LNCaP clone FGC (cell line): ENCODE measurements around the gene HSPA1L.
"Not testable (repeated sequence)": the region's sequence is repeated elsewhere in the genome, so short reads cannot be mapped to it uniquely, and the experiment has no call there.

Experiments used
- DNase-seq: peaks from one replicate; pipeline ENCODE4 v3.0.0-alpha.2; 2011; ENCODE audit warnings: low read depth
- H3K4me3 ChIP-seq: 2 replicates; pipeline ENCODE4 v1.5.1; 2011; ENCODE audit warnings: mild to moderate bottlenecking, low read depth, low read length, control low read depth
- TF ChIP-seq, protein P1 (sequence below): IDR thresholded peaks from 2 replicates; pipeline ENCODE4 v1.5.1; 2012; ENCODE audit warnings: mild to moderate bottlenecking; ENCODE audit not compliant: control insufficient read depth, insufficient read depth; ENCODE audit errors: extremely low read depth

HSPA1L gene

DNA sequence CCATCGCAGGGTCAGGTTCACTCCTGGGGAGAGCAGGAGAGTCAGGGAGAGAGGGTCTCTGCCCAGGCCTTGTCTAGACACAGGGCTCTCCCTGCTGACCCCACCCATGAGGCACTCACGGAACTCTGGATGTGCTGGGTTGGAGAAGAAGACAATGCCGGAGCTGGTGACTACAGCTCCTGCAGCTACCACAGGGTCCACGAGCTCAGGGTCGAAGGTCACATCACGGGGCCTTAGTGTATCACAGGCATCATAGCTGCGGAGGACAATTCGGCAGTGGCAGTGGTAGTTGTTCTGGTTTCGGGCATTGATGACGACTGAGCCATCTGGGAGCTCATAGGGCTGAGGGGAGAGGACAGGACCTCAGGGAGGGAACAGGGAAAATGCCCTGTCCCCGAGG, 44.8 kb upstream of the HSPA1L start:
- H3K4me3 ChIP-seq, result no peak overlapping the region
- DNase-seq, result no peak
- TF ChIP-seq, protein P1, sequence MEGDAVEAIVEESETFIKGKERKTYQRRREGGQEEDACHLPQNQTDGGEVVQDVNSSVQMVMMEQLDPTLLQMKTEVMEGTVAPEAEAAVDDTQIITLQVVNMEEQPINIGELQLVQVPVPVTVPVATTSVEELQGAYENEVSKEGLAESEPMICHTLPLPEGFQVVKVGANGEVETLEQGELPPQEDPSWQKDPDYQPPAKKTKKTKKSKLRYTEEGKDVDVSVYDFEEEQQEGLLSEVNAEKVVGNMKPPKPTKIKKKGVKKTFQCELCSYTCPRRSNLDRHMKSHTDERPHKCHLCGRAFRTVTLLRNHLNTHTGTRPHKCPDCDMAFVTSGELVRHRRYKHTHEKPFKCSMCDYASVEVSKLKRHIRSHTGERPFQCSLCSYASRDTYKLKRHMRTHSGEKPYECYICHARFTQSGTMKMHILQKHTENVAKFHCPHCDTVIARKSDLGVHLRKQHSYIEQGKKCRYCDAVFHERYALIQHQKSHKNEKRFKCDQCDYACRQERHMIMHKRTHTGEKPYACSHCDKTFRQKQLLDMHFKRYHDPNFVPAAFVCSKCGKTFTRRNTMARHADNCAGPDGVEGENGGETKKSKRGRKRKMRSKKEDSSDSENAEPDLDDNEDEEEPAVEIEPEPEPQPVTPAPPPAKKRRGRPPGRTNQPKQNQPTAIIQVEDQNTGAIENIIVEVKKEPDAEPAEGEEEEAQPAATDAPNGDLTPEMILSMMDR, result no peak

DNA sequence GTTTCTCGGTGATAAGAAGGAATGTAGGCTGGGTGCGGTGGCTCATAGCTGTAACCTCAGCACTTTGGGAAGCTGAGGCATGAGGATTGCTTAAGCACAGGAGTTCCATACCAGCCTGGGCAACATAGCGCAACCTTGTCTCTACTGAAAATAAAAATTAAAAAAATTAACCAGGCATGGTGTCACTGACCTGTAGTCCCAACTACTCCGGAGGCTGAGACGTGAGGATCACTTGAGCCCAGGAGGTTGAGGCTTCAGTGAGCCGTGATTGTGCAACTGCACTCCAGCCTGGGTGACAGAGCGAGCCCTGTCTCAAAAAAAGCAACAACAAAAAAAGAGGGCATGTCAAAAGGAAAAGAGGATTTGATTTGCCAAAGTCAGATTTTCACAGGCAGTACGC, 43.6 kb upstream of the HSPA1L start:
- no peak for DNase-seq
- TF ChIP-seq, protein P1, result no peak
- H3K4me3 ChIP-seq, result no peak overlapping the region

DNA sequence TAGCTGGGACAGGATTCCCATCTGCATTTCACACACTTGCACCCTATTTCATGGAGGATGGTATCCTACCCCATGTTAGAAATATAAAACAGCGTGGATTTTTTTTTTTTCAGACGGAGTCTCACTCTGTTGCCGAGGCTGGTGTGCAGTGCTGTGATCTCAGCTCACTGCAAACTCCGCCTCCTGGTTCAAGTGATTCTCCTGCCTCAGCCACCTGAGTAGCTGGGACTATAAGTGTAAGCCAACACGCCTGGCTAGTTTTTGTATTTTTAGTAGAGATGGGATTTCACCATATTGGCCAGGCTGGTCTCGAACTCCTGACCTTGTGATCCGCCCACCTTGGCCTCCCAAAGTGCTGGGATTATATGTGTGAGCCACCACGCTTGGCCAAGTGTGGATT, 42.7 kb upstream of the HSPA1L start:
- H3K4me3 ChIP-seq, DNase-seq: not testable (repeated sequence)

DNA sequence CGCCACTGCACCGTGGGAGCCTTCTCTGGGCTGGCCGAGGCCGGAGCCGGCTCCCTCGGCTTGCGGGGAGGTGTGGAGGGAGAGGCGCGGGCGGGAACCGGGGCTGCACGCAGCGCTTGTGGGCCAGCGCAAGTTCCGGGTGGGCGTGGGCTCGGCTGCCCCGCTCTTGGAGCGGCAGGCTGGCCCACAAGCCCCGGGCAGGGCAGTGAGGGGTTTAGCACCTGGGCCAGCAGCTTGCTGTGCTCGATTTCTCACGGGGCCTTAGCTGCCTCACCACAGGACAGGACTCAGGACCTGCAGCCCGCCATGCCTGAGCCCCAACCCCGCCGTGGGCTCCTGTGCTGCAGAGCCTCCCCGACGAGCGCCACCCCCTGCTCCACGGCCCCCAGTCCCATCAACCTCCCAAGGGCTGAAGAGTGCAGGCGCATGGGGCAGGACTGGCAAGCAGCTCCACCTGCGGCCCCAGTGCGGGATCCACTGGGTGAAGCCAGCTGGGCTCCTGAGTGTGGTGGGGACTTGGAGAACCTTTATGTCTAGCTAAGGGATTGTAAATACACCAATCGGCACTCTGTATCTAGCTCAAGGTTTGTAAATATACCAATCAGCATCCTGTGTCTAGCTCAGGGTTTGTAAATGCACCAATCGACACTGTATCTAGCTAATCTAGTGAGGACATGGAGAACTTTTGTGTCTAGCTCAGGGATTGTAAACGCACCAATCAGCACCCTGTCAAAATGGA, 37.1 kb upstream of the HSPA1L start:
- H3K4me3 ChIP-seq, DNase-seq: not testable (repeated sequence)

DNA sequence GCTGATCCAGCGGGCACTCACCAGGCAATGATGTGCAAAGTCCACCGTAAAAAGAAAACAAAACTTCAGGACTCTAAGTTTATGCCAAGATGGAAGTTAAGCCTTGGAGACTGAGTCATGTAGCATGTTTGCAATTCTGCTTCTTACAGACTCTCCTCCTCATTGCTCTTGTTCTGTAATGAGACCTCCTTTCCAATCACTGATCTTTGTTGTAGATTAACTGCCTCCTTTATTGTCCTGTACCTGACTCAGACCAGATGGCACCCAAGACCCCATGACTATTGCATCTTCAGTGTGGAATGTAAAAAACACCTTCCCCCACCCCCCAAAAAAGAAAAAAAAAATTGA, 36.4 kb upstream of the HSPA1L start:
- TF ChIP-seq, protein P1, result no peak
- no peak overlapping the region for H3K4me3 ChIP-seq
- no peak for DNase-seq

DNA sequence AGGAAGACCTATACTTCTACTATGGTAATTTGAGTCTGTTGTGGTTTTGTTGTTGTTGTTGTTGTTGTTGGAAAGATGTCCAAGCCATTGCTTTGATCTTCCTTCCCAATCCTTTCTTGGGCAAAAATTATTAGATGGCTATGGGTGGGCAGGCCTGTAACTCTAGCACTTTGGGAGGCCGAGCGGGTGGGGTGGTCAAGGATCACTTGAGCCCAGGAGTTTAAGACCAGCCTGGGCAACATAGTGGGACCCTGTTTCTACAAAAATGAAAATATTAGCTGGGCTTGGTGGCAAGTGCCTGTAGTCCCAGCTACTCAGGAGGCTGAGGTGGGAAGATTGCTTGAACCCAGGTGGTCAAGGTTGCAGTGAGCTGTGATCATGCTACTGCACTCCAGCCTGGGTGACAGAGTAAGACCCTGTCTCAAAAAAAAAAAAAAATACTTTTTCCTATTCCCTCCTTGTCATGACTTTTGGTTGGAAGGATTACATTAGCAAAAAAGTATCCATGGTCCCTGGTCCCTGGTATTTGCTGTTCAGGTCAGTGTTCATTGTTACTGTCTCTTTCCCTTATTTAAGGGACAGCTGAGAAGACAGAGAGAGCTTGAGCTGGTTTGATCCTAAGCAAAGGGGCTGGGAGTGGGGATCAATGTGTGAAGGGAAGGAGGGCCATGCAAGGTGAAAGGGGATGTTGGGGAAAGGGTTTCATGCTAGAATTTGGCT, 35.8 kb upstream of the HSPA1L start:
- H3K4me3 ChIP-seq, result no peak overlapping the region
- no peak for DNase-seq
- TF ChIP-seq, protein P1, result no peak

DNA sequence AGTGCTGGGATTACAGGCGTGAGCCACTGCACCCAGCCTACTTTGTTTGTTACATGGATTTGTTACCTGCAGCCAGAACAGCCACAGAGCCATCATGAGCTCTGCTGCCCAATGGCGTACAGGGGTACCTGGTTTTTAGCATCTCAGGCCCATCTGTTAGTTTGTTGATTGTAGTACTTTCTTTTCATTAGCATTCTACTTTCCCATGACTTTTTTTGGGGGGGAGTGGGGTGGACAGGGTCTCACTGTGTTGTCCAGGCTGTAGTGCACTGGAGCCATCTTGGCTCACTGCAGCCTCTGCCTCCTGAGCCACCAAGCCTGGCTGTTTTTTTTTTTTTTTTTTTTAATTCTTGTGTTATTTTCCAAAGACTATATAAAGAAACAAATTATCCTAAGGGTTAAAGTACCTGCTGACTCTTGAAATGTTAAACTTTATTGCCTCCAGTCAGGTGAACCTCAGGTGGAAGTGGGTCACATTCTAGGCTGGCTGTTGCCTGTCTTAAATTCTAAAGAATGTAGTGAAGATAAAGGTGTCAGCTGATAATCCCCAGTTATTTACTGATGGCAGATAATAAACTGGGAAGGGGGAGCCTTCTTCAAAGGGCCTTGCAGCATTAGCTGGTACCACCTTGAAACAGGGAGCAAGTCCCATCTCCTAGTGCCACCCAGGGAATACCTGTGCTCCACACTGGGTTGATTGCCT, 32.3 kb upstream of the HSPA1L start:
- TF ChIP-seq, protein P1, result no peak
- no peak for DNase-seq
- H3K4me3 ChIP-seq, result no peak overlapping the region

DNA sequence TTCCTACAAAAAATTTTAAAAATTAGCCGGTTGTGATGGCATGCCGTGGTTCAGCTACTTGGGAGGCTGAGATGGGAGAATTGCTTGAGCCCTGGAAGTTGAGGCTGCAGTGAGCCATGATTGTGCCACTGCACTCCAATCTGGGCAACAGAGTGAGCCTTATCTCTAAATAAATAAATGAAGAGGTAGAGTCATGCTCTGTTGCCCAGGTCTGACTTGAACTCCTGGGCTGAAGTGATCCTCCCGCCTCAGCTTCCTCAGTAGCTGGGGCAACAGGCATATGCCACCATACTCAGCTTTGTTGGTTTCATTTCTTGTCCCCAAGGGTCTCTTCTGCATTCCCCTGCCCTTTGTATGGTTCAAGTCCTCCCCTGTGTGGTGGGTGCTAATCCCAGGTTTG, 29.4 kb upstream of the HSPA1L start:
- H3K4me3 ChIP-seq, result no peak overlapping the region
- DNase-seq, result no peak
- TF ChIP-seq, protein P1, result no peak
